Left colon (tissue), 2 donors: ENCODE data around the gene LHX5. TPM values are rescaled to one million over a fixed set of nuclear protein-coding genes. Genes with fewer than 3 reads are reported as not detected.

Source experiments
- ATAC-seq: fragments of 200-7000 bp; cut with Tn5 transposase; one replicate; pipeline ENCODE4 v1.9.1; 2020; ENCODE audit warnings: mild to moderate bottlenecking, moderate library complexity
- DNase-seq, 2 donors: peaks; one replicate each; pipeline ENCODE4 v3.0.0-alpha.2; 2020
- intact Hi-C, 2 donors: fragments of 100-400 bp; cut with DNase I in 1 of 2; cut with micrococcal nuclease in 1 of 2; formaldehyde crosslinking; loops; one replicate each; pipeline versions ENCODE4 v1.11.2 to v1.14.0; 2022; cut with DNase I, micrococcal nuclease
- total RNA-seq, 2 donors: library from RNA; stranded (reverse); fragmentation: NEBNext Ultra II Directional; extraction: Animal tissue kit (Norgen Biotek cat#: 25700); gene quantifications; one replicate each; pipeline ENCODE4 v1.2.1, GENCODE V29; 2021
- donor health status: DM: no; HTN: no; CAD: no.
- donor health status: DM: yes; HTN: yes; CAD: no.

LHX5 gene
- total RNA-seq, 2 donors from 2014 or later: not detected

GRCh38 chr12:113453330-113453729 lies 18.3 kb downstream of the LHX5 start:
- DNase-seq (no peak), ATAC-seq (no peak)
- intact Hi-C loops: no loop called here

GRCh38 chr12:113452458-113452857 lies 19.2 kb downstream of the LHX5 start:
- intact Hi-C loops: no loop called here
- ATAC-seq: no peak
- DNase-seq: no peak

GRCh38 chr12:113449839-113450238 lies 21.8 kb downstream of the LHX5 start:
- no peak for DNase-seq
- intact Hi-C loops: no loop called here
- no peak for ATAC-seq

GRCh38 chr12:113449299-113449698 lies 22.4 kb downstream of the LHX5 start:
- intact Hi-C loops: no loop called here
- DNase-seq (no peak), ATAC-seq (no peak)

- intact Hi-C loops: no loop called here
- DNase-seq: no peak
- ATAC-seq: no peak
Measured at GRCh38 chr12:113448873-113449272, 22.8 kb downstream of the LHX5 start.

GRCh38 chr12:113445544-113446171 lies 26.0 kb downstream of the LHX5 start:
- ATAC-seq: no peak
- no peak for DNase-seq
- intact Hi-C loops: no loop called here

GRCh38 chr12:113443030-113443539 lies 28.6 kb downstream of the LHX5 start:
- DNase-seq: no peak
- ATAC-seq: no peak
- intact Hi-C loops: no loop called here

- ATAC-seq (no peak), DNase-seq (no peak)
- intact Hi-C loops: no loop called here
Measured at GRCh38 chr12:113440947-113441782, 30.5 kb downstream of the LHX5 start.

GRCh38 chr12:113440336-113440735 lies 31.3 kb downstream of the LHX5 start:
- ATAC-seq (no peak), DNase-seq (no peak)
- intact Hi-C loops: no loop called here

- intact Hi-C loops: no loop called here
- ATAC-seq (peak; percentile 42), DNase-seq (no peak)
Measured at GRCh38 chr12:113439606-113440030, 32.1 kb downstream of the LHX5 start.

- no peak for DNase-seq
- no peak for ATAC-seq
- intact Hi-C loops: no loop called here
Measured at GRCh38 chr12:113439301-113439597, 32.4 kb downstream of the LHX5 start.

GRCh38 chr12:113438523-113439300 lies 33.0 kb downstream of the LHX5 start:
- intact Hi-C loops: no loop called here
- DNase-seq: no peak
- ATAC-seq: no peak

GRCh38 chr12:113437729-113438100 lies 34.0 kb downstream of the LHX5 start:
- intact Hi-C loops: no loop called here
- ATAC-seq (no peak), DNase-seq (no peak)

GRCh38 chr12:113436993-113437728 lies 34.5 kb downstream of the LHX5 start:
- intact Hi-C loops: no loop called here
- DNase-seq (no peak), ATAC-seq (no peak)

- intact Hi-C loops: no loop called here
- DNase-seq (no peak), ATAC-seq (no peak)
Measured at GRCh38 chr12:113436586-113436985, 35.1 kb downstream of the LHX5 start.

GRCh38 chr12:113435367-113435766 lies 36.3 kb downstream of the LHX5 start:
- DNase-seq (no peak), ATAC-seq (no peak)
- intact Hi-C loops: no loop called here

GRCh38 chr12:113432986-113433385 lies 38.7 kb downstream of the LHX5 start:
- no peak for ATAC-seq

GRCh38 chr12:113428482-113428881 lies 43.2 kb downstream of the LHX5 start:
- DNase-seq (no peak), ATAC-seq (no peak)
- intact Hi-C loops: loop anchor here in 1 of 2 donors (5.0 kb wide), 1 partner anchor 116 kb away; no protein-coding TSS in a partner anchor

More at GRCh38 chr12:113432986-113433385, 38.7 kb downstream of the LHX5 start:
- no peak for DNase-seq
- intact Hi-C loops: no loop called here

GRCh38 chr12:113427882-113428281 lies 43.8 kb downstream of the LHX5 start:
- ATAC-seq (no peak), DNase-seq (no peak)
- intact Hi-C loops: loop anchor here in 1 of 2 donors (5.0 kb wide), 1 partner anchor 116 kb away; no protein-coding TSS in a partner anchor
